Measurements from ENCODE around the gene PPM1N.

The PPM1N gene

GRCh38 chr19:45547211-45547770 is 49.0 kb downstream of the PPM1N start:
- no peak for DNase-seq

- no peak for DNase-seq
Measured at GRCh38 chr19:45547965-45548609, 49.8 kb downstream of the PPM1N start.

Measured in stimulated activated CD4-positive, alpha-beta T cell treated with anti-CD3 and anti-CD28 coated beads, Interleukin-4, amount 100 ng/mL, for 4 hours (primary cell).